Right lobe of liver (tissue), 4 donors: ENCODE data around the gene VRK1.

ENCODE experiments used
- CTCF ChIP-seq, 4 donors: fragments of 200-600 bp in 3 of 4; fragments of 450-650 bp in 1 of 4; IDR thresholded peaks; one replicate each; pipeline versions ENCODE4 v1.5.1 to v1.8.0; 2016 to 2022; ENCODE audit warnings: antibody characterized with exemption in 4 of 4, mild to moderate bottlenecking in 2 of 4
- POLR2A ChIP-seq: fragments of 450-650 bp; IDR thresholded peaks from one replicate; pipeline ENCODE4 v1.6.1; 2017; ENCODE audit warnings: antibody characterized with exemption, mild to moderate bottlenecking
- donor health status: DM: no; HTN: no; CAD: no.
- donor health status: DM: no; HTN: no; CAD: no.
- donor health status: DM: no; HTN: yes; CAD: no.

- TF ChIP-seq CTCF (IDR thresholded peaks at IDR 0.05) (no peak), POLR2A (no peak)
These were observed 44.6 kb upstream of the VRK1 start for GRCh38 chr14:96752594-96752993.
